HCT116 (cell line): ENCODE data around the gene PRSS1. TPM values are rescaled to one million over a fixed set of nuclear protein-coding genes. Genes with fewer than 3 reads are reported as not detected.

Experiments used
- ATAC-seq: fragments of 200-7000 bp; cut with Tn5 transposase; 2 replicates; pipeline ENCODE4 v1.9.1; 2020; ENCODE audit warnings: mild to moderate bottlenecking, moderate library complexity
- BruUV-seq: library from RNA; stranded (reverse); fragments of 400-500 nt; replicated peaks from 2 replicates; lab custom pipeline; 2021; lab: Mats Ljungman, UMichigan
- CTCF ChIA-PET: fragments of 300-600 bp; sonication (Branson Sonifier 250); formaldehyde crosslinking; loops from one replicate; lab custom pipeline; 2021; ENCODE audit warnings: antibody characterized with exemption; lab: Charles Lee
- POLR2A ChIA-PET: fragments of 300-600, 350-600 bp; sonication (Branson Sonifier 250); formaldehyde crosslinking; loops from one replicate; lab custom pipeline; 2021; ENCODE audit warnings: antibody characterized with exemption; lab: Charles Lee
- RAD21 ChIA-PET, 2 experiments: fragments of 300-600 bp; sonication (Branson Sonifier 250); formaldehyde crosslinking; loops; one replicate each; lab custom pipeline; 2023; ENCODE audit warnings: low total read pairs in 2 of 2; ENCODE audit not compliant: uncharacterized antibody in 2 of 2, unreplicated experiment in 2 of 2, low non-redundant PET in 1 of 2; lab: Charles Lee
- DNase-seq: peaks from one replicate; pipeline ENCODE4 v3.0.0-alpha.2; 2010; ENCODE audit warnings: low read depth, low spot score
- H2AFZ ChIP-seq: fragments of 200-600 bp; shearing (Covaris generic), sonication (generic); 2 replicates; pipeline ENCODE4 v1.6.1; 2017; ENCODE audit warnings: low read depth, mixed run types, mixed read lengths, antibody characterized with exemption, low read length; ENCODE audit not compliant: poor library complexity, severe bottlenecking
- H3K27ac ChIP-seq: 2 replicates; pipeline ENCODE4 v1.5.1; 2012; ENCODE audit warnings: low read depth, low read length
- H3K27me3 ChIP-seq: fragments of 200-600 bp; sonication (generic); 2 replicates; pipeline ENCODE4 v1.6.1; 2016; ENCODE audit warnings: mixed run types, low read length, mixed read lengths; ENCODE audit not compliant: insufficient read depth
- H3K36me3 ChIP-seq, 2 experiments: fragments of 200-500 bp in 1 of 2; fragments of 200-600 bp in 1 of 2; sonication (Bioruptor generic) in 1 of 2; sonication (generic) in 1 of 2; 2 replicates each; pipeline versions ENCODE4 v1.5.1 to v1.6.1; 2014 to 2016; ENCODE audit warnings: low read length in 2 of 2, inconsistent platforms in 1 of 2, mixed read lengths in 1 of 2, mixed run types in 1 of 2; ENCODE audit not compliant: insufficient read depth in 2 of 2, control insufficient read depth in 1 of 2
- H3K4me1 ChIP-seq, 2 experiments: fragments of 200-600 bp in 1 of 2; sonication (generic) in 1 of 2; 2 replicates each; pipeline versions ENCODE4 v1.5.1 to v1.6.1; 2012 to 2017; ENCODE audit warnings: low read length in 2 of 2, inconsistent platforms in 1 of 2, mild to moderate bottlenecking in 1 of 2, mixed read lengths in 1 of 2, mixed run types in 1 of 2, moderate library complexity in 1 of 2; ENCODE audit not compliant: insufficient read depth in 2 of 2, control insufficient read depth in 1 of 2
- H3K4me2 ChIP-seq: fragments of 200-600 bp; sonication (generic); 2 replicates; pipeline ENCODE4 v1.6.1; 2017; ENCODE audit warnings: mixed run types, low read length, mixed read lengths
- H3K4me3 ChIP-seq, 2 experiments: fragments of 200-600 bp in 1 of 2; sonication (generic) in 1 of 2; replicated peaks in 1 of 2; 2 replicates each; pipeline ENCODE4 v1.5.1; 2011 to 2016; ENCODE audit warnings: low read length in 2 of 2, control low read depth in 1 of 2, low read depth in 1 of 2, mild to moderate bottlenecking in 1 of 2, mixed read lengths in 1 of 2, mixed run types in 1 of 2
- H3K79me2 ChIP-seq: fragments of 200-600 bp; sonication (generic); 2 replicates; pipeline ENCODE4 v1.6.1; 2017; ENCODE audit warnings: mild to moderate bottlenecking, mixed run types, low read length, moderate library complexity, mixed read lengths; ENCODE audit not compliant: insufficient read depth
- H3K9ac ChIP-seq: fragments of 200-600 bp; sonication (generic); 2 replicates; pipeline ENCODE4 v1.6.1; 2016; ENCODE audit warnings: low read length, mixed read lengths
- H3K9me2 ChIP-seq: fragments of 200-600 bp; sonication (generic), shearing (Covaris generic); 2 replicates; pipeline ENCODE4 v1.6.1; 2017; ENCODE audit warnings: mixed run types, mild to moderate bottlenecking, moderate library complexity; ENCODE audit not compliant: insufficient read depth
- H3K9me3 ChIP-seq, 2 experiments: fragments of 200-500 bp in 1 of 2; fragments of 200-600 bp in 1 of 2; sonication (Bioruptor generic) in 1 of 2; sonication (generic) in 1 of 2; 2 replicates each; pipeline ENCODE4 v1.6.1; 2014 to 2017; ENCODE audit warnings: low read length in 2 of 2, mixed read lengths in 2 of 2, inconsistent platforms in 1 of 2, low read depth in 1 of 2, mild to moderate bottlenecking in 1 of 2, mixed run types in 1 of 2, moderate library complexity in 1 of 2; ENCODE audit not compliant: control insufficient read depth in 1 of 2, insufficient read depth in 1 of 2
- H4K20me1 ChIP-seq: fragments of 200-600 bp; sonication (generic), shearing (Covaris generic); 2 replicates; pipeline ENCODE4 v1.6.1; 2017; ENCODE audit warnings: mixed run types, mild to moderate bottlenecking, moderate library complexity; ENCODE audit not compliant: insufficient read depth
- CTCF ChIP-seq, 3 experiments: fragments of 200-600 bp in 1 of 3; sonication (generic) in 1 of 3; IDR thresholded peaks in 2 of 3; conservative IDR thresholded peaks in 1 of 3; 2 replicates each; pipeline ENCODE4 v1.5.1; 2012 to 2017; ENCODE audit warnings: low read depth in 2 of 3, low read length in 2 of 3, antibody characterized with exemption in 1 of 3, borderline replicate concordance in 1 of 3, control low read depth in 1 of 3, mild to moderate bottlenecking in 1 of 3, mixed read lengths in 1 of 3, mixed run types in 1 of 3, moderate library complexity in 1 of 3; ENCODE audit not compliant: insufficient read depth in 1 of 3
- EGR1 ChIP-seq: IDR thresholded peaks from 2 replicates; pipeline ENCODE4 v1.6.1; 2012; ENCODE audit warnings: low read depth
- EZH2phosphoT487 ChIP-seq: fragments of 200-600 bp; IDR thresholded peaks from 2 replicates; pipeline ENCODE4 v1.6.1; 2018; ENCODE audit warnings: antibody characterized with exemption, borderline replicate concordance
- POLR2AphosphoS5 ChIP-seq: IDR thresholded peaks from 2 replicates; pipeline ENCODE4 v1.6.1; 2011; ENCODE audit warnings: mild to moderate bottlenecking, low read depth, low read length, moderate library complexity
- RAD21 ChIP-seq: IDR thresholded peaks from 2 replicates; pipeline ENCODE4 v1.6.1; 2012; ENCODE audit warnings: low read depth, mild to moderate bottlenecking
- ZFX ChIP-seq: fragments of 450-650 bp; IDR thresholded peaks from 2 replicates; pipeline ENCODE4 v1.6.1; 2017
- ZNF274 ChIP-seq: fragments of 200-500 bp; sonication (Bioruptor generic); IDR thresholded peaks from 2 replicates; pipeline ENCODE4 v1.6.1; 2014; ENCODE audit warnings: mild to moderate bottlenecking, low read depth, low read length, inconsistent platforms
- intact Hi-C: fragments of 100-400 bp; cut with micrococcal nuclease; formaldehyde crosslinking; loops from 2 replicates; pipeline ENCODE4 v1.10.0; 2022
- total RNA-seq: library from RNA; stranded (reverse); gene quantifications from one replicate; pipeline ENCODE4 v1.2.1, GENCODE V29; 2021; ENCODE audit not compliant: unreplicated experiment

The PRSS1 gene
- total RNA-seq, 1 experiment from 2014 or later: 14.6 TPM

- CTCF ChIA-PET: no interaction called here
- intact Hi-C loops: no loop called here
- TF ChIP-seq ZFX: no peak
- no peaks in the 10 kb centered on the region for H3K9me2 ChIP-seq
- no peaks in the 10 kb centered on the region for H3K36me3 ChIP-seq
- no peak for DNase-seq
- no TSS peak for BruUV-seq
- POLR2A ChIA-PET: no interaction called here
- H2AFZ ChIP-seq: no peak overlapping the region
- no peaks in the 10 kb centered on the region for H3K79me2 ChIP-seq
- RAD21 ChIA-PET: no interaction called here
- no peak overlapping the region for H3K9ac ChIP-seq
- H3K27ac ChIP-seq: no peak overlapping the region
- H4K20me1 ChIP-seq: no peaks in the 10 kb centered on the region
- no peak overlapping the region for H3K4me2 ChIP-seq
- no peak overlapping the region for H3K4me3 ChIP-seq
- no peaks in the 10 kb centered on the region for H3K9me3 ChIP-seq
- no peaks in the 10 kb centered on the region for H3K4me1 ChIP-seq
- H3K27me3 ChIP-seq: no peaks in the 10 kb centered on the region
- ATAC-seq: no peak
Observed at GRCh38 chr7:142790555-142790954, 41.3 kb downstream of the PRSS1 start.

GRCh38 chr7:142791502-142791901 lies 42.2 kb downstream of the PRSS1 start:
- no peaks in the 10 kb centered on the region for H4K20me1 ChIP-seq
- H3K4me2 ChIP-seq: no peak overlapping the region
- no peaks in the 10 kb centered on the region for H3K36me3 ChIP-seq
- H3K4me1 ChIP-seq: no peaks in the 10 kb centered on the region
- BruUV-seq: no TSS peak
- H3K9me2 ChIP-seq: no peaks in the 10 kb centered on the region
- H3K27me3 ChIP-seq: no peaks in the 10 kb centered on the region
- no peak overlapping the region for H3K4me3 ChIP-seq
- ATAC-seq (no peak), DNase-seq (no peak)
- H2AFZ ChIP-seq: no peak overlapping the region
- RAD21 ChIA-PET: no interaction called here
- CTCF ChIA-PET: no interaction called here
- TF ChIP-seq ZNF274 (no peak), POLR2AphosphoS5 (no peak), CTCF (IDR thresholded peaks at IDR 0.05 in 2 of 3, conservative IDR thresholded peaks at IDR 0.05 in 1 of 3; ENCODE audit: borderline replicate concordance in 1 of 3, insufficient read depth in 1 of 3, low read depth in 2 of 3, low read length in 2 of 3) (no peak), EZH2phosphoT487 (no peak), EGR1 (no peak), RAD21 (no peak)
- no peak overlapping the region for H3K9ac ChIP-seq
- intact Hi-C loops: no loop called here
- no peak overlapping the region for H3K27ac ChIP-seq
- no peaks in the 10 kb centered on the region for H3K9me3 ChIP-seq
- no peaks in the 10 kb centered on the region for H3K79me2 ChIP-seq
- POLR2A ChIA-PET: no interaction called here
